CD4-positive, CD25-positive, alpha-beta regulatory T cell (primary cell): ENCODE measurements around the gene CRABP1. TPM values are rescaled to one million over a fixed set of nuclear protein-coding genes. Genes with fewer than 3 reads are reported as not detected.

Experiments used
- ATAC-seq, 2 donors: fragments of 150-1000 bp; cut with Tn5 transposase; one replicate each; pipeline ENCODE4 v1.10.0; 2021; ENCODE audit warnings: low read depth in 2 of 2, moderate number of reproducible peaks in 2 of 2, moderate library complexity in 1 of 2
- DNase-seq, 3 donors: peaks; one replicate each; pipeline versions ENCODE4 v3.0.0 to v3.0.0-alpha.2; 2012 to 2022; ENCODE audit warnings: mixed read lengths in 1 of 3
- H3K27ac ChIP-seq: one replicate; pipeline ENCODE4 v1.7.0; 2013; ENCODE audit warnings: mild to moderate bottlenecking, low read length; ENCODE audit not compliant: insufficient read depth, poor library complexity, severe bottlenecking
- H3K27me3 ChIP-seq: one replicate; pipeline ENCODE4 v1.7.0; 2013; ENCODE audit warnings: low read length; ENCODE audit not compliant: control insufficient read depth, insufficient read depth
- H3K36me3 ChIP-seq: one replicate; pipeline ENCODE4 v1.7.0; 2013; ENCODE audit warnings: mild to moderate bottlenecking, low read length, moderate library complexity; ENCODE audit not compliant: control insufficient read depth, insufficient read depth
- H3K4me1 ChIP-seq: 2 replicates; pipeline ENCODE4 v1.7.0; 2013; ENCODE audit warnings: mild to moderate bottlenecking, low read length; ENCODE audit not compliant: insufficient read depth, control insufficient read depth, poor library complexity, severe bottlenecking
- H3K4me3 ChIP-seq: one replicate; pipeline ENCODE4 v1.7.0; 2013; ENCODE audit warnings: low read depth, mild to moderate bottlenecking, low read length, moderate library complexity
- H3K9me3 ChIP-seq, 2 experiments: 1 replicate in 1 of 2; 2 replicates in 1 of 2; pipeline ENCODE4 v1.7.0; 2013; ENCODE audit warnings: low read length in 2 of 2, mild to moderate bottlenecking in 1 of 2, moderate library complexity in 1 of 2; ENCODE audit not compliant: control insufficient read depth in 2 of 2
- H3K27ac Mint-ChIP-seq, 3 donors: one replicate each; pipeline ENCODE4 v1.8.0; 2020 to 2022; ENCODE audit warnings: mild to moderate bottlenecking in 3 of 3, mixed read lengths in 3 of 3, moderate library complexity in 2 of 3
- H3K27me3 Mint-ChIP-seq: one replicate; pipeline ENCODE4 v1.8.0; 2022; ENCODE audit warnings: mild to moderate bottlenecking, mixed read lengths
- H3K36me3 Mint-ChIP-seq: one replicate; pipeline ENCODE4 v1.8.0; 2020; ENCODE audit warnings: mixed read lengths
- H3K4me1 Mint-ChIP-seq, 4 donors: one replicate each; pipeline ENCODE4 v1.8.0; 2020 to 2022; ENCODE audit warnings: mixed read lengths in 4 of 4, mild to moderate bottlenecking in 1 of 4
- H3K4me3 Mint-ChIP-seq, 4 donors: one replicate each; pipeline ENCODE4 v1.8.0; 2020 to 2022; ENCODE audit warnings: mild to moderate bottlenecking in 4 of 4, mixed read lengths in 4 of 4, moderate library complexity in 3 of 4
- H3K9me3 Mint-ChIP-seq, 7 donors: one replicate each; pipeline ENCODE4 v1.8.0; 2020 to 2022; ENCODE audit warnings: mixed read lengths in 7 of 7, mild to moderate bottlenecking in 3 of 7, moderate library complexity in 2 of 7
- polyA plus RNA-seq, 4 donors: library from polyadenylated mRNA; unstranded; fragments of 300-500 nt; fragmentation: Illumina TruSeq; gene quantifications; one replicate each; pipeline ENCODE4 v1.2.3, GENCODE V29; 2021
- total RNA-seq: library from RNA; stranded (reverse); gene quantifications from one replicate; pipeline ENCODE4 v1.2.3, GENCODE V29; 2022

Gene CRABP1
- total and polyA plus RNA-seq, 5 donors from 2014 or later = not detected

DNA sequence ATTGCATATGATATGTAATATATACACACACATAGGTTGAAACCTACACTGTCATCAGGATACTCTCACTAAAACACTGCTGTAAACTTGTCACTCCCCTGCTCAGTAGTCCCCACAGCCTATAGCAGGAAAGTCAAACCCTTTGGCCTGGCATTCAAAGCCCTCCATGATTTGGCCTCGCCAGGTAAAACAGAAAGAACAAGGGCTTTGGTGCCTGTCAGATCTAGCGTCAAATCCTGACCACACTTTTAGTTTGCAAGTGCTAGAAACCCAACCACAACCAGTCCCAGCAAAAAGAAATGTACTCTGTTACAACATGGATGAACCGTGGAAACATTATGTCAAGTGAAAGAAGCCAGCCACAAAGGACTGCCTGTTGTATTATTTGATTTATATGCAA lies 11.4 kb downstream of the CRABP1 start:
- no peak for ATAC-seq
- H3K9me3 Mint-ChIP-seq = no peaks in the 10 kb centered on the region
- Histone ChIP-seq H3K36me3 (no peaks in the 10 kb centered on the region), H3K27me3 (no peaks in the 10 kb centered on the region), H3K4me3 (no peak overlapping the region), H3K27ac (no peak overlapping the region), H3K9me3 (no peaks in the 10 kb centered on the region), H3K4me1 (no peaks in the 10 kb centered on the region)
- DNase-seq = no peak
- no peak overlapping the region for H3K4me3 Mint-ChIP-seq
- no peak overlapping the region for H3K27ac Mint-ChIP-seq
- H3K36me3 Mint-ChIP-seq = no peaks in the 10 kb centered on the region
- peaks cover 0 to 4% (median 0%) of the 10 kb centered on the region in 4 donors for H3K4me1 Mint-ChIP-seq
- H3K27me3 Mint-ChIP-seq = peaks cover 22% of the 10 kb centered on the region

DNA sequence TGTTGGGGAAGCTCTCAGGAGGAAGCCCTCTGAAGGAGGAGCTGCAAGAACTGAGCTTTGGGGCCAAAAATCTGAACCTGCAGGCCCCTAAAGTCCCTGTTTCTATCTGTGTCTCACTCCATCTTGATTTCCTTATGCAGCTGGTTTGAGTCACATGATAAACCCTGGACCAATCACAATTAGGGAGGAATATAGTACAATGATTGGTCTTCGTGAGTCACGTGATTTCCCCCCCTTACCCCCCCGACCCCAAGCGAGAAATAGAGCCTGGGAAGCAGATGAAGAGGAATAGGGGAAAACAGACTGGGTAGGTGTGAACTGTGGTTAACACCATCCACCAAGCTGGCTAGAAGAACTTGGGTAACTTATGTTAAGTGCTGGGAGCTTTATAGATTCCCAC lies 12.9 kb downstream of the CRABP1 start:
- Mint-ChIP-seq H3K9me3 (no peaks in the 10 kb centered on the region), H3K4me1 (peaks cover 0 to 4% (median 0%) of the 10 kb centered on the region in 4 donors), H3K27me3 (peaks cover 15% of the 10 kb centered on the region), H3K27ac (no peak overlapping the region), H3K4me3 (no peak overlapping the region), H3K36me3 (no peaks in the 10 kb centered on the region)
- Histone ChIP-seq H3K27ac (no peak overlapping the region), H3K4me1 (no peaks in the 10 kb centered on the region), H3K27me3 (no peaks in the 10 kb centered on the region), H3K9me3 (no peaks in the 10 kb centered on the region), H3K36me3 (no peaks in the 10 kb centered on the region), H3K4me3 (no peak overlapping the region)
- DNase-seq (no peak), ATAC-seq (no peak)

DNA sequence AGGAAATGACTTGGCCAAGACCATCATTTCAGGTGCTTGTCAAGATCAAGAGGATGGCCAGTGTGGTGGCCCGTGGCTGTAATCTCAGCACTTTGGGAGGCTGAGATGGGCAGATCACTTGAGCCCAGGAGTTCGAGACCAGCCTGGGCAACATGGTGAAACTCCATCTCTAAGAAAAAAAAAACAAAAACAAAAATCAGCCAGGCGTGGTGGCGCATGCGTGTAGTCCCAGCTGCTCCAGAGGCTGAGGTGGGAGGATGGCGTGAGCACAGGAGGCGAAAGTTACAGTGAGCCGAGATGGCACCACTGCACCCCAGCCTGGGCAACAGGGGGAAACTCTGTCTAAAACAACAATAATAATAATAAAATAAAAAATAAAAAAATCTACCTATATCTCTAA lies 15.0 kb downstream of the CRABP1 start:
- DNase-seq (no peak), ATAC-seq (no peak)
- H3K4me1 ChIP-seq = no peaks in the 10 kb centered on the region
- Mint-ChIP-seq H3K4me1 (peaks cover 0 to 4% (median 0%) of the 10 kb centered on the region in 4 donors), H3K36me3 (no peaks in the 10 kb centered on the region), H3K9me3 (no peaks in the 10 kb centered on the region), H3K27ac (no peak overlapping the region), H3K27me3 (peaks cover 15% of the 10 kb centered on the region), H3K4me3 (no peak overlapping the region)
- H3K9me3 ChIP-seq = no peaks in the 10 kb centered on the region
- no peak overlapping the region for H3K27ac ChIP-seq
- no peaks in the 10 kb centered on the region for H3K36me3 ChIP-seq
- H3K4me3 ChIP-seq = no peak overlapping the region
- H3K27me3 ChIP-seq = no peaks in the 10 kb centered on the region

DNA sequence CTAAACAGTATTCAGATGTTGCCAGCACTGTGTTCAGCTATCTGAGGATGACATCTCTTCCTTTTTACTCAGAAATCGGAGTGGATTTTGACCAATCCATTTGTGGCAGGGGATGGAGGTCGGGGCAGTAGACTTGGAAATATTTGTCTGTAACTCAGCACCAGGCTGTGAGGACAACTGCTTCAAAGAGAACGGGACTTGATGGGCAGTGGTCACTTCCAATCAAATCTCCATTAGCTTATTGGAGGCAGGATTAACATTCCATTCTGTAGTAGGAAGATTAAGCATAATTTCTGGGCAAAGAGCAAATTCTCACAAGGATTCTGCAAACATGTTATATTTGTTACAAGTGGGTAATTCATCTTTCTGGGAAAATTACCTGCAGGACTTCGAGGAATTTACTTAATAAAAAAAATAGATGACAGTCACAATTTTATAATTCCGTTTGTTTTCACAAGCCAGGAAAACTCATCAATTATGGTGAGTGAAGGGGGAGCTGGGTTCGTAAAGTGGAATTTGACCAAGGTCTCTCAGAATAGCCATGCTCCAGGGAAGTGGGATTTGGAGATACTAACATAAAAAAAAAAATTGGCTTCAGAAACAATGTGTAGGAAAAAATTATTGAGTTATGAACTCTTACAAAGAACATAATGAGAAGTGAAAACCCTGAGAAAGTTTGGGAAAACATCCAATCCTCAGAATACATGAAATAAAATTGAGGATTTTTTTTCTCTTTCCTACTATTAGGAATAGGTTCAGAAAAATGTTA lies 18.1 kb downstream of the CRABP1 start:
- Histone ChIP-seq H3K9me3 (no peaks in the 10 kb centered on the region), H3K27ac (no peak overlapping the region), H3K4me1 (no peaks in the 10 kb centered on the region), H3K36me3 (no peaks in the 10 kb centered on the region), H3K27me3 (no peaks in the 10 kb centered on the region), H3K4me3 (no peak overlapping the region)
- Mint-ChIP-seq H3K27me3 (peaks cover 19% of the 10 kb centered on the region), H3K9me3 (no peaks in the 10 kb centered on the region), H3K27ac (no peak overlapping the region), H3K4me3 (no peak overlapping the region), H3K36me3 (no peaks in the 10 kb centered on the region), H3K4me1 (no peaks in the 10 kb centered on the region)
- ATAC-seq (no peak), DNase-seq (no peak)

DNA sequence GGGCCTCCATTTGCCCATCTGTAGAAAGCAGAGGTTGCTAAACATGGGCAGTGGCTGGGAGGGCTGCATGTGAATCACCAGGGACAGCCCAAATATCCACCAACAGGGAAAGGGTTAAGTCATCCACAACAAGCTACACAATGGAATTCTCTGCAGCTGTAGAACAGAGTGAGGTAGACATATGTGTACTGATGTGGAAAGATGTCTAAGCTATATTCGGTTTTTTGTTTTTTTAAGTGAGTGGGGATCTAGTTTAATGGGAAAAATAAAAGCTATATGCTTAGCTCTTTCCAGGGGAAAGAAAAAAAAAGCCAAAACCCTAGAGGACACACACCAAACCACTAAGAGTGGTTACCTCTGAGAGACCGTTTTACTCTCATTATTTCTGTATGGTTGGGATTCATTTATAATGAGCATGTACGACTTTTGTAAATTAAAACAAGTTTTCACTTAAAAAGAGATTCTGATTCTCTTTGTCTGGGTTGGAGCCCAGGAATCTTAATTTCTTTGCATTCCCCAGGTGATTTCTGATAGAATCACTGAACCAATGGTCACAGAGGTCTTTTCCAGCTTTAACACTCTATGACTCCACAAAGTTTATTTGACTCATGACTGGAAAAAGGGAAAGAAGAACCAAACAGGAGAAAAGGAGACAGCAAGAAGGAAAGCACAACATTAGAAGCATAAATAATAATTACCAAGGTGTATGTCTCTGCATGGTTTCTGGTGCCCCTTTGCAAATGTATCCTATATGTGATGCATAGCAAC lies 19.1 kb downstream of the CRABP1 start:
- no peak overlapping the region for H3K4me3 ChIP-seq
- H3K27me3 ChIP-seq = no peaks in the 10 kb centered on the region
- ATAC-seq (no peak), DNase-seq (no peak)
- Mint-ChIP-seq H3K36me3 (no peaks in the 10 kb centered on the region), H3K4me1 (no peaks in the 10 kb centered on the region), H3K27ac (no peak overlapping the region), H3K27me3 (peaks cover 21% of the 10 kb centered on the region), H3K4me3 (no peak overlapping the region), H3K9me3 (no peaks in the 10 kb centered on the region)
- no peak overlapping the region for H3K27ac ChIP-seq
- no peaks in the 10 kb centered on the region for H3K9me3 ChIP-seq
- H3K36me3 ChIP-seq = no peaks in the 10 kb centered on the region
- no peaks in the 10 kb centered on the region for H3K4me1 ChIP-seq

DNA sequence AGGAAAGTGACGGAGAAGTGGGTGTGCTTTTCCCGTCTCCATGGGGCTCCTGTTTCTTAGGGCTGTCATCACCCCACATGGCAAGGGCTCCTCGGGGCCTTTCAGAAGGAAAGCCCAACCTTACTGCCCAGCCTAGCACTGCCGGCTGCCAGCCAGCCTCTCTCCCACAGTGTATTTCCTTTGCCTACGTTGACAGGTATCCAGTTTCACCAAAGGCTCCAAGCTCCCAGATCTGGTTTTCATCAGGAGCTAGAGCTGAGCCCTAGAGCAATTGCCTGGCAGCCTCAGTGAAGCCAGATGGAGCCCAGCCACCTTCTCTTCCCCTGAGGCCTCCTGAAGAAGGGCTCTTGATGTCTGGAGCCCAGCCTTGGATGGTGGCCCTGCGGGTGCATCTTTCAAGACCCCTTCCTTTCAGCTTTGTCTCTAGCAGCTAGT lies 20.2 kb downstream of the CRABP1 start:
- H3K36me3 ChIP-seq = no peaks in the 10 kb centered on the region
- no peaks in the 10 kb centered on the region for H3K9me3 Mint-ChIP-seq
- DNase-seq (no peak), ATAC-seq (no peak)
- H3K27ac ChIP-seq = no peak overlapping the region
- no peaks in the 10 kb centered on the region for H3K9me3 ChIP-seq
- no peak overlapping the region for H3K4me3 Mint-ChIP-seq
- H3K27ac Mint-ChIP-seq = no peak overlapping the region
- no peaks in the 10 kb centered on the region for H3K27me3 ChIP-seq
- H3K4me1 ChIP-seq = no peaks in the 10 kb centered on the region
- H3K27me3 Mint-ChIP-seq = peaks cover 22% of the 10 kb centered on the region
- H3K4me3 ChIP-seq = no peak overlapping the region
- no peaks in the 10 kb centered on the region for H3K4me1 Mint-ChIP-seq
- no peaks in the 10 kb centered on the region for H3K36me3 Mint-ChIP-seq

DNA sequence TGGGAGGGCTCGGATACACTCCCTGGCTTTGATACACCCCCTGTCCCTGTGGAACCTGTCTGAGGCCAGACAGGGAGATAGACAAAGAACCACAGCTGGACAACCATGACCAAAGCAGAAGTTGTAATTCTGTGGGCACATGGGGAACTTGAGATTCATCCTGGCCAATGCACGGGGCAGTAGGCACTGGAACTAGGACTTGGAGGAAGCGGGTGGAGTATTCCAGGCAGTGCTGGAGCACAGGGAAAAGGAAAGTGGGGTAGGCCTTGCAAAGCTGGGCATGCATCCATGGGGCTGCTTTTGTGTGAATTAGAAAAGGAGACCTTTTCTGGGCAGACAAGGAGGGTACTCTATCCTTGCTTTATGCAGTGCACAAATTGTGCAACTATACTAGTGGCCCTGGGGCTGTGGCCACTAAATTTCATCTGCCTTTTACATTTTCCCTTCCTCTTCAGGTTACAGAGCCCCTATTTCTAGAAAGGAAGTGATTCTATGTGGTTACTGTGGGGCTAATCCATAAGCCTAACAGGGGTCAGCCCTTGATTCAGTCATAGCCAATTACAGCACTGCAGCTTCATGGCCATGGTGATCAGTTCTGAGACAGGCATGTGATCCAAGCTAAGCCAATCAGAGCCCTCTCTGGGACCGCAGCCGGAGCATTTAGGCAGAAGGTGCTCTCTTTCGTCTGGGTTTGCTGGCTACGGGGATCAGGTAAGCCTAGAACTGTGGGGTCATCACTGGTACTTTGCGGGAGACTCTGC lies 21.0 kb downstream of the CRABP1 start:
- Mint-ChIP-seq H3K36me3 (no peaks in the 10 kb centered on the region), H3K27ac (no peak overlapping the region), H3K4me1 (no peaks in the 10 kb centered on the region), H3K27me3 (peaks cover 22% of the 10 kb centered on the region), H3K9me3 (no peaks in the 10 kb centered on the region), H3K4me3 (no peak overlapping the region)
- Histone ChIP-seq H3K4me1 (no peaks in the 10 kb centered on the region), H3K27me3 (no peaks in the 10 kb centered on the region), H3K27ac (no peak overlapping the region), H3K4me3 (no peak overlapping the region), H3K36me3 (no peaks in the 10 kb centered on the region), H3K9me3 (no peaks in the 10 kb centered on the region)
- ATAC-seq = no peak
- DNase-seq = no peak
